HepG2 (cell line): ENCODE results near the gene SMIM22. TPM values are rescaled to one million over a fixed set of nuclear protein-coding genes. Genes with fewer than 3 reads are reported as not detected.

Experiments used
- FOXA1 ChIP-seq, 2 experiments: fragments of 450-650 bp in 1 of 2; sonication (generic) in 1 of 2; formaldehyde crosslinking in 1 of 2; IDR thresholded peaks; 2 replicates each; pipeline versions ENCODE4 v1.4.0 to v1.6.1; 2016 to 2020; ENCODE audit warnings: missing genetic modification reagents in 1 of 2
- GZF1 ChIP-seq: sonication (generic); formaldehyde crosslinking; IDR thresholded peaks from 2 replicates; pipeline ENCODE4 v1.5.1; 2020; ENCODE audit warnings: mild to moderate bottlenecking, missing genetic modification reagents
- HMG20B ChIP-seq: conservative IDR thresholded peaks from 2 replicates; pipeline ENCODE4 v1.6.1; 2016; ENCODE audit warnings: missing genetic modification reagents, missing compliant biosample characterization
- KDM2A ChIP-seq: sonication (generic); formaldehyde crosslinking; IDR thresholded peaks from 2 replicates; pipeline ENCODE4 v1.4.0; 2020; ENCODE audit warnings: low read depth, missing genetic modification reagents, borderline replicate concordance
- KLF6 ChIP-seq: IDR thresholded peaks from 2 replicates; pipeline ENCODE4 v1.8.0; 2016; ENCODE audit warnings: missing biosample characterization, missing genetic modification reagents
- PHF20 ChIP-seq: sonication (generic); formaldehyde crosslinking; IDR thresholded peaks from 2 replicates; pipeline ENCODE4 v1.5.0; 2020; ENCODE audit warnings: mild to moderate bottlenecking, missing genetic modification reagents
- POGK ChIP-seq: sonication (generic); formaldehyde crosslinking; conservative IDR thresholded peaks from 2 replicates; pipeline ENCODE4 v1.8.0; 2022; ENCODE audit warnings: mild to moderate bottlenecking, moderate library complexity, missing genetic modification reagents
- ZBTB10 ChIP-seq: sonication (generic); formaldehyde crosslinking; IDR thresholded peaks from 2 replicates; pipeline ENCODE4 v1.4.0; 2020; ENCODE audit warnings: missing genetic modification reagents, borderline replicate concordance
- ZBTB26 ChIP-seq: IDR thresholded peaks from 2 replicates; pipeline ENCODE4 v1.6.1; 2016; ENCODE audit warnings: missing compliant biosample characterization, missing genetic modification reagents, borderline replicate concordance
- ZFYVE20 ChIP-seq: sonication (generic); formaldehyde crosslinking; IDR thresholded peaks from 2 replicates; pipeline ENCODE4 v1.8.0; 2023; ENCODE audit warnings: low read depth, mild to moderate bottlenecking, moderate library complexity, missing genetic modification reagents, borderline replicate concordance
- ZNF180 ChIP-seq: sonication (generic); formaldehyde crosslinking; IDR thresholded peaks from 2 replicates; pipeline ENCODE4 v1.4.0; 2020; ENCODE audit warnings: low read depth, missing genetic modification reagents, borderline replicate concordance
- ZNF263 ChIP-seq: sonication (generic); formaldehyde crosslinking; IDR thresholded peaks from 2 replicates; pipeline ENCODE4 v1.4.0; 2020; ENCODE audit warnings: missing genetic modification reagents
- ZNF280B ChIP-seq: sonication (generic); formaldehyde crosslinking; IDR thresholded peaks from 2 replicates; pipeline ENCODE4 v1.5.0; 2020; ENCODE audit warnings: missing genetic modification reagents, mild to moderate bottlenecking, borderline replicate concordance
- ZNF337 ChIP-seq: sonication (generic); formaldehyde crosslinking; IDR thresholded peaks from 2 replicates; pipeline ENCODE4 v1.5.1; 2020; ENCODE audit warnings: missing genetic modification reagents, low read depth, mild to moderate bottlenecking, borderline replicate concordance
- ZNF362 ChIP-seq: sonication (generic); formaldehyde crosslinking; IDR thresholded peaks from 2 replicates; pipeline ENCODE4 v1.4.0; 2020; ENCODE audit warnings: missing genetic modification reagents, mild to moderate bottlenecking, borderline replicate concordance
- ZNF367 ChIP-seq: sonication (generic); formaldehyde crosslinking; IDR thresholded peaks from 2 replicates; pipeline ENCODE4 v1.4.0; 2020; ENCODE audit warnings: missing genetic modification reagents, borderline replicate concordance
- ZNF44 ChIP-seq: sonication (generic); formaldehyde crosslinking; IDR thresholded peaks from 2 replicates; pipeline ENCODE4 v1.5.1; 2020; ENCODE audit warnings: mild to moderate bottlenecking, missing genetic modification reagents
- ZNF616 ChIP-seq: sonication (generic); formaldehyde crosslinking; IDR thresholded peaks from 2 replicates; pipeline ENCODE4 v1.5.0; 2020; ENCODE audit warnings: low read depth, mild to moderate bottlenecking, missing genetic modification reagents
- ZNF740 ChIP-seq: sonication (generic); formaldehyde crosslinking; IDR thresholded peaks from 2 replicates; pipeline ENCODE4 v1.4.0; 2020; ENCODE audit warnings: missing genetic modification reagents
- polyA plus RNA-seq, 8 experiments: library from polyadenylated mRNA; depleted of rRNA in 3 of 8; stranded (reverse) in 7 of 8; unstranded in 1 of 8; fragments of >200 nt; fragmentation: Illumina TruSeq in 4 of 8; extraction: Trizol in 4 of 8; gene quantifications; 2 replicates each; pipeline versions ENCODE4 v1.2.1 to v1.2.3, GENCODE V29; 2011 to 2016; ENCODE audit warnings: low read depth in 4 of 8, missing spikeins in 1 of 8, mixed read lengths in 1 of 8; ENCODE audit not compliant: insufficient read depth in 1 of 8
- total RNA-seq, 5 experiments: library from RNA; depleted of rRNA; stranded (reverse); fragments of >200 nt; fragmentation: Illumina TruSeq; extraction: Trizol; gene quantifications; 2 replicates each; pipeline ENCODE4 v1.2.3, GENCODE V29; 2016; ENCODE audit warnings: low read depth in 1 of 5

Gene SMIM22
- total and polyA plus RNA-seq, 2 of the 13 experiments (the other 11 are each of a cell fraction or from before 2014, with no cell fraction given), result not detected

- TF ChIP-seq PHF20 (CRISPR knock-in tag) (no peak), ZNF180 (CRISPR knock-in tag) (no peak), ZFYVE20 (CRISPR knock-in tag) (no peak), GZF1 (CRISPR knock-in tag) (no peak), ZNF362 (CRISPR knock-in tag) (peak; percentile 37; the same call in 1 of the 2 replicates), FOXA1 (IDR thresholded peaks at IDR 0.05) (no peak), FOXA1 (CRISPR knock-in tag; IDR thresholded peaks at IDR 0.05) (no peak), ZNF44 (CRISPR knock-in tag) (no peak), ZNF616 (CRISPR knock-in tag) (no peak), ZBTB26 (CRISPR knock-in tag) (0 out of 2 replicates have a peak, but pooled peaks have one; percentile 37), ZNF280B (CRISPR knock-in tag) (peak; percentile 65; the same call in 1 of the 2 replicates), ZNF740 (CRISPR knock-in tag) (no peak), POGK (CRISPR knock-in tag) (0 out of 2 replicates have a peak, but pooled peaks have one; percentile 16), ZNF367 (CRISPR knock-in tag) (no peak), HMG20B (CRISPR knock-in tag) (no peak), KDM2A (CRISPR knock-in tag) (no peak; the same call in 1 of the 2 replicates), KLF6 (CRISPR knock-in tag) (no peak), ZNF337 (CRISPR knock-in tag) (no peak), ZNF263 (CRISPR knock-in tag) (0 out of 2 replicates have a peak, but pooled peaks have one; percentile 38), ZBTB10 (no peak)
These were observed 6.9 kb downstream of the SMIM22 start, which contains the start of gene ROGDI (continued) for GRCh38 chr16:4801962-4802658.
